IMR-90 (cell line): Measurements from ENCODE around the gene CXCL9. TPM values are rescaled to one million over a fixed set of nuclear protein-coding genes. Genes with fewer than 3 reads are reported as not detected.

Experiments used
- ATAC-seq: fragments of 200-7000 bp; cut with Tn5 transposase; 2 replicates; pipeline ENCODE4 v1.9.1; 2020; ENCODE audit warnings: low read depth, mild to moderate bottlenecking, moderate library complexity
- BruUV-seq: library from RNA; stranded (reverse); fragments of 400-500 nt; replicated peaks from 2 replicates; lab custom pipeline; 2021; lab: Mats Ljungman, UMichigan
- CTCF ChIA-PET: fragments of 300-600 bp; formaldehyde crosslinking; extraction: SDS; loops from one replicate; lab custom pipeline; 2021; ENCODE audit warnings: antibody characterized with exemption; lab: Yijun Ruan, JAX
- POLR2A ChIA-PET: fragments of 300-600 bp; sonication (Branson Sonifier 250); formaldehyde crosslinking; loops from one replicate; lab custom pipeline; 2022; ENCODE audit warnings: antibody characterized with exemption; ENCODE audit not compliant: unreplicated experiment; lab: Charles Lee
- DNase-seq: peaks from one replicate; pipeline ENCODE4 v3.0.0; 2013
- H2AFZ ChIP-seq: replicated peaks from 2 replicates; pipeline ENCODE3; 2013; ENCODE audit warnings: low read length, mild to moderate bottlenecking; ENCODE audit not compliant: poor library complexity
- H2AK5ac ChIP-seq: 2 replicates; pipeline ENCODE4 v1.6.1; 2013; ENCODE audit warnings: low read depth, low read length, inconsistent platforms
- H2AK9ac ChIP-seq: replicated peaks from 2 replicates; pipeline ENCODE3; 2013; ENCODE audit warnings: mild to moderate bottlenecking, low read depth, low read length, moderate library complexity; ENCODE audit not compliant: poor library complexity
- H2BK120ac ChIP-seq: 2 replicates; pipeline ENCODE4 v1.6.1; 2013; ENCODE audit warnings: low read depth, low read length, inconsistent platforms
- H2BK15ac ChIP-seq: 3 replicates; pipeline ENCODE4 v1.6.1; 2013; ENCODE audit warnings: low read depth, low read length, inconsistent platforms
- H2BK20ac ChIP-seq: 2 replicates; pipeline ENCODE4 v1.6.1; 2013; ENCODE audit warnings: low read depth, mild to moderate bottlenecking, inconsistent platforms, low read length, moderate library complexity
- H2BK5ac ChIP-seq: 2 replicates; pipeline ENCODE4 v1.6.1; 2013; ENCODE audit warnings: mild to moderate bottlenecking, low read depth, low read length, inconsistent platforms; ENCODE audit not compliant: poor library complexity, severe bottlenecking
- H3K14ac ChIP-seq: replicated peaks from 2 replicates; pipeline ENCODE4 v1.6.1; 2013; ENCODE audit warnings: low read depth, low read length, inconsistent platforms
- H3K18ac ChIP-seq: 2 replicates; pipeline ENCODE4 v1.6.1; 2013; ENCODE audit warnings: low read depth, low read length, control low read depth
- H3K23ac ChIP-seq: 2 replicates; pipeline ENCODE4 v1.6.1; 2013; ENCODE audit warnings: low read depth, low read length, inconsistent platforms
- H3K27ac ChIP-seq: 2 replicates; pipeline ENCODE4 v1.5.1; 2013; ENCODE audit warnings: mild to moderate bottlenecking, control low read depth, low read length; ENCODE audit not compliant: insufficient read depth
- H3K27me3 ChIP-seq: 2 replicates; pipeline ENCODE4 v1.6.1; 2013; ENCODE audit warnings: low read length; ENCODE audit not compliant: control insufficient read depth, insufficient read depth
- H3K36me3 ChIP-seq: 2 replicates; pipeline ENCODE4 v1.6.1; 2013; ENCODE audit warnings: low read length, mixed read lengths; ENCODE audit not compliant: control insufficient read depth, insufficient read depth
- H3K4ac ChIP-seq: 2 replicates; pipeline ENCODE4 v1.6.1; 2013; ENCODE audit warnings: low read depth, low read length, inconsistent platforms
- H3K4me1 ChIP-seq: 2 replicates; pipeline ENCODE4 v1.6.1; 2013; ENCODE audit warnings: low read length, mixed read lengths; ENCODE audit not compliant: control insufficient read depth, insufficient read depth
- H3K4me2 ChIP-seq: 2 replicates; pipeline ENCODE4 v1.6.1; 2013; ENCODE audit warnings: low read depth, mild to moderate bottlenecking, control low read depth, low read length, moderate library complexity
- H3K4me3 ChIP-seq: 2 replicates; pipeline ENCODE4 v1.5.1; 2013; ENCODE audit warnings: low read depth, mild to moderate bottlenecking, control low read depth, low read length, moderate library complexity; ENCODE audit not compliant: insufficient read depth
- H3K56ac ChIP-seq: 2 replicates; pipeline ENCODE4 v1.6.1; 2013; ENCODE audit warnings: low read length, inconsistent platforms; ENCODE audit not compliant: insufficient read depth; ENCODE audit errors: extremely low read depth
- H3K79me1 ChIP-seq, 2 experiments: 2 replicates each; pipeline ENCODE4 v1.6.1; 2013; ENCODE audit warnings: low read length in 2 of 2, inconsistent platforms in 1 of 2, low read depth in 1 of 2
- H3K9ac ChIP-seq: 2 replicates; pipeline ENCODE4 v1.6.1; 2013; ENCODE audit warnings: low read depth, low read length, control low read depth
- H3K9me1 ChIP-seq: 2 replicates; pipeline ENCODE4 v1.6.1; 2013; ENCODE audit warnings: low read length, inconsistent platforms; ENCODE audit not compliant: insufficient read depth
- H3K9me3 ChIP-seq: 2 replicates; pipeline ENCODE4 v1.6.1; 2013; ENCODE audit warnings: low read length; ENCODE audit not compliant: control insufficient read depth, insufficient read depth
- H4K20me1 ChIP-seq: 2 replicates; pipeline ENCODE4 v1.6.1; 2013; ENCODE audit warnings: low read length, inconsistent platforms; ENCODE audit not compliant: insufficient read depth
- H4K5ac ChIP-seq: 2 replicates; pipeline ENCODE4 v1.6.1; 2013; ENCODE audit warnings: mild to moderate bottlenecking, low read depth, low read length, control low read depth
- H4K8ac ChIP-seq, 2 experiments: 2 replicates each; pipeline ENCODE4 v1.6.1; 2013; ENCODE audit warnings: low read depth in 2 of 2, low read length in 2 of 2, control low read depth in 1 of 2, inconsistent platforms in 1 of 2
- H4K91ac ChIP-seq: 2 replicates; pipeline ENCODE4 v1.6.1; 2013; ENCODE audit warnings: low read depth, low read length, inconsistent platforms; ENCODE audit not compliant: insufficient read depth
- BHLHE40 ChIP-seq: fragments of 150-350 bp; IDR thresholded peaks from 2 replicates; pipeline ENCODE4 v1.6.1; 2016; ENCODE audit warnings: mild to moderate bottlenecking, low read depth, low read length
- CHD1 ChIP-seq: IDR thresholded peaks from 2 replicates; pipeline ENCODE4 v1.6.1; 2012; ENCODE audit warnings: low read depth, low read length, improper control_type of control experiment
- FOS ChIP-seq: fragments of 150-350 bp; IDR thresholded peaks from 2 replicates; pipeline ENCODE4 v1.6.1; 2016; ENCODE audit warnings: low read depth, low read length
- MAFK ChIP-seq: IDR thresholded peaks from 2 replicates; pipeline ENCODE4 v1.6.1; 2012; ENCODE audit warnings: low read depth, low read length, improper control_type of control experiment
- MXI1 ChIP-seq: IDR thresholded peaks from 2 replicates; pipeline ENCODE4 v1.6.1; 2012; ENCODE audit warnings: low read depth, mild to moderate bottlenecking, low read length, moderate library complexity, borderline replicate concordance
- POLR2A ChIP-seq: IDR thresholded peaks from 2 replicates; pipeline ENCODE4 v1.6.1; 2012; ENCODE audit warnings: mild to moderate bottlenecking, low read depth, low read length
- RAD21 ChIP-seq: IDR thresholded peaks from 2 replicates; pipeline ENCODE4 v1.6.1; 2012; ENCODE audit warnings: low read length, improper control_type of control experiment
- RCOR1 ChIP-seq: IDR thresholded peaks from 2 replicates; pipeline ENCODE4 v1.6.1; 2012; ENCODE audit warnings: mild to moderate bottlenecking, low read length, improper control_type of control experiment; ENCODE audit not compliant: insufficient replicate concordance
- RFX5 ChIP-seq: IDR thresholded peaks from 2 replicates; pipeline ENCODE4 v1.8.0; 2012; ENCODE audit warnings: low read depth, mild to moderate bottlenecking, low read length, moderate library complexity
- SMC3 ChIP-seq: fragments of 150-350 bp; IDR thresholded peaks from 2 replicates; pipeline ENCODE4 v1.6.1; 2016; ENCODE audit warnings: low read depth, mild to moderate bottlenecking, antibody characterized with exemption, low read length, moderate library complexity
- WGBS, 2 experiments: methylation state at CpG; one replicate each; pipeline versions ENCODE4 v1.1.5 to v1.1.7; 2013; ENCODE audit warnings: missing lambda C conversion rate in 2 of 2; ENCODE audit not compliant: insufficient read length in 1 of 2; ENCODE audit errors: extremely low coverage in 2 of 2; 5-methylcytosine and 5-hydroxymethylcytosine counted together
- dilution Hi-C: fragments of 300-500 bp; cut with HindIII; formaldehyde crosslinking; loops from one replicate; pipeline ENCODE4 v1.14.3; 2018; ENCODE audit warnings: low sequenced_read_pairs; ENCODE audit not compliant: unreplicated experiment
- in situ Hi-C: fragments of 300-500 bp; cut with MboI; formaldehyde crosslinking; loops from 3 replicates; pipeline ENCODE4 v1.14.3; 2019; ENCODE audit warnings: low sequenced_read_pairs, inconsistent platforms, mixed read lengths
- intact Hi-C: fragments of 100-400 bp; cut with micrococcal nuclease; formaldehyde crosslinking; loops from 2 replicates; pipeline ENCODE4 v1.10.0; 2022
- polyA plus RNA-seq, 3 experiments: library from polyadenylated mRNA; depleted of rRNA; stranded (reverse); fragments of >200 nt; gene quantifications; 2 replicates each; pipeline ENCODE4 v1.2.3, GENCODE V29; 2012; ENCODE audit warnings: low replicate concordance in 1 of 3
- total RNA-seq: library from RNA; depleted of rRNA; stranded (reverse); fragments of >200 nt; gene quantifications from 2 replicates; pipeline ENCODE4 v1.2.3, GENCODE V29; 2012
- TF ChIP-seq, protein P1 (sequence below): fragments of 150-350 bp; IDR thresholded peaks from 2 replicates; pipeline ENCODE4 v1.6.1; 2016; ENCODE audit warnings: low read depth, mild to moderate bottlenecking, low read length, moderate library complexity, borderline replicate concordance
- TF ChIP-seq, protein P2 (sequence below): conservative IDR thresholded peaks from 2 replicates; pipeline ENCODE4 v1.5.1; 2012; ENCODE audit warnings: mild to moderate bottlenecking, low read depth, low read length, improper control_type of control experiment
- TF ChIP-seq, protein P3 (sequence below): fragments of 150-350 bp; IDR thresholded peaks from 2 replicates; pipeline ENCODE4 v1.6.1; 2017; ENCODE audit warnings: mild to moderate bottlenecking, antibody characterized with exemption, low read length, low read depth

The CXCL9 gene
- total and polyA plus RNA-seq, 2 of the 4 experiments (the other 2 are of a cell fraction) = not detected

DNA sequence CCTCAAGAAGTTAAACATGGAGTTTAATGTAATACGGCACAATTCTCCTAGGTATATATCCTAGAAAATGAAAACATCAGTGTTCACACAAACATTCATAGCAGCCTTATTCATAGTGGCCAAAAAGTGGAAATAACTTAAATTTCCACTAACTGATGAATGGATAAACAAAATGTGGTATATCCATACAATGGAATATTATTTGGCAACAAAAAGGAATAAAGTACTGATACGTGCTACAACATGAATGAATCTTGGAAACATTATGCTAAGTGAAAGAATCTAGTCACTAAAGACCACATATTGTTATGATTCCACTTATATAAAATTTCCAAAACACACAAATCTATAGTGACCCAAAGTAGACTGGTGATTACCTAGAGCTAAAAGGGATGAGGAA is 31.1 kb downstream of the CXCL9 start:
- BruUV-seq = no TSS peak
- H2AK9ac ChIP-seq = no peak overlapping the region
- CTCF ChIA-PET = no interaction called here
- dilution Hi-C loops (no loop called here), in situ Hi-C loops (no loop called here), intact Hi-C loops (loop anchor here (1.0 to 10.0 kb wide), 2 partner anchors 9 to 321 kb away; no protein-coding TSS in a partner anchor)
- POLR2A ChIA-PET = no interaction called here
- no peak for TF ChIP-seq MAFK
- no peak for TF ChIP-seq RFX5
- TF ChIP-seq FOS = no peak
- TF ChIP-seq, protein P1, sequence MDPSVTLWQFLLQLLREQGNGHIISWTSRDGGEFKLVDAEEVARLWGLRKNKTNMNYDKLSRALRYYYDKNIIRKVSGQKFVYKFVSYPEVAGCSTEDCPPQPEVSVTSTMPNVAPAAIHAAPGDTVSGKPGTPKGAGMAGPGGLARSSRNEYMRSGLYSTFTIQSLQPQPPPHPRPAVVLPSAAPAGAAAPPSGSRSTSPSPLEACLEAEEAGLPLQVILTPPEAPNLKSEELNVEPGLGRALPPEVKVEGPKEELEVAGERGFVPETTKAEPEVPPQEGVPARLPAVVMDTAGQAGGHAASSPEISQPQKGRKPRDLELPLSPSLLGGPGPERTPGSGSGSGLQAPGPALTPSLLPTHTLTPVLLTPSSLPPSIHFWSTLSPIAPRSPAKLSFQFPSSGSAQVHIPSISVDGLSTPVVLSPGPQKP = no peak
- no peak for TF ChIP-seq RCOR1
- TF ChIP-seq, protein P2, sequence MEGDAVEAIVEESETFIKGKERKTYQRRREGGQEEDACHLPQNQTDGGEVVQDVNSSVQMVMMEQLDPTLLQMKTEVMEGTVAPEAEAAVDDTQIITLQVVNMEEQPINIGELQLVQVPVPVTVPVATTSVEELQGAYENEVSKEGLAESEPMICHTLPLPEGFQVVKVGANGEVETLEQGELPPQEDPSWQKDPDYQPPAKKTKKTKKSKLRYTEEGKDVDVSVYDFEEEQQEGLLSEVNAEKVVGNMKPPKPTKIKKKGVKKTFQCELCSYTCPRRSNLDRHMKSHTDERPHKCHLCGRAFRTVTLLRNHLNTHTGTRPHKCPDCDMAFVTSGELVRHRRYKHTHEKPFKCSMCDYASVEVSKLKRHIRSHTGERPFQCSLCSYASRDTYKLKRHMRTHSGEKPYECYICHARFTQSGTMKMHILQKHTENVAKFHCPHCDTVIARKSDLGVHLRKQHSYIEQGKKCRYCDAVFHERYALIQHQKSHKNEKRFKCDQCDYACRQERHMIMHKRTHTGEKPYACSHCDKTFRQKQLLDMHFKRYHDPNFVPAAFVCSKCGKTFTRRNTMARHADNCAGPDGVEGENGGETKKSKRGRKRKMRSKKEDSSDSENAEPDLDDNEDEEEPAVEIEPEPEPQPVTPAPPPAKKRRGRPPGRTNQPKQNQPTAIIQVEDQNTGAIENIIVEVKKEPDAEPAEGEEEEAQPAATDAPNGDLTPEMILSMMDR = no peak
- no peak for TF ChIP-seq BHLHE40
- TF ChIP-seq MXI1 = no peak
- no peak for TF ChIP-seq RAD21
- no peak for TF ChIP-seq CHD1
- no peak for TF ChIP-seq SMC3
- TF ChIP-seq POLR2A = no peak
- TF ChIP-seq, protein P3, sequence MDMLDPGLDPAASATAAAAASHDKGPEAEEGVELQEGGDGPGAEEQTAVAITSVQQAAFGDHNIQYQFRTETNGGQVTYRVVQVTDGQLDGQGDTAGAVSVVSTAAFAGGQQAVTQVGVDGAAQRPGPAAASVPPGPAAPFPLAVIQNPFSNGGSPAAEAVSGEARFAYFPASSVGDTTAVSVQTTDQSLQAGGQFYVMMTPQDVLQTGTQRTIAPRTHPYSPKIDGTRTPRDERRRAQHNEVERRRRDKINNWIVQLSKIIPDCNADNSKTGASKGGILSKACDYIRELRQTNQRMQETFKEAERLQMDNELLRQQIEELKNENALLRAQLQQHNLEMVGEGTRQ = no peak
- no peak for DNase-seq
- no peak overlapping the region for H3K4me3 ChIP-seq
- H3K9ac ChIP-seq = no peak overlapping the region
- H4K5ac ChIP-seq = no peak overlapping the region
- no CpG with 5 or more reads among the region's 2 CpGs for WGBS, 2 experiments
- H3K14ac ChIP-seq = no peak overlapping the region
- no peak overlapping the region for H4K8ac ChIP-seq
- no peak overlapping the region for H4K91ac ChIP-seq
- H2BK120ac ChIP-seq = no peak overlapping the region
- no peak for ATAC-seq
- H3K9me3 ChIP-seq = no peaks in the 10 kb centered on the region
- no peak overlapping the region for H2AFZ ChIP-seq
- H3K4ac ChIP-seq = no peak overlapping the region
- peaks cover 0 to 15% of the 10 kb centered on the region in 2 experiments for H3K79me1 ChIP-seq
- no peak overlapping the region for H3K4me2 ChIP-seq
- H3K18ac ChIP-seq = no peak overlapping the region
- no peak overlapping the region for H2AK5ac ChIP-seq
- H2BK20ac ChIP-seq = no peak overlapping the region
- H2BK15ac ChIP-seq = no peak overlapping the region
- H3K9me1 ChIP-seq = no peaks in the 10 kb centered on the region
- no peak overlapping the region for H2BK5ac ChIP-seq
- no peak overlapping the region for H3K23ac ChIP-seq
- peaks cover 46% of the 10 kb centered on the region for H3K36me3 ChIP-seq
- no peak overlapping the region for H3K56ac ChIP-seq
- H3K27ac ChIP-seq = no peak overlapping the region
- H4K20me1 ChIP-seq = no peaks in the 10 kb centered on the region; the same call in 1 of the 2 replicates
- no peaks in the 10 kb centered on the region for H3K27me3 ChIP-seq
- H3K4me1 ChIP-seq = no peaks in the 10 kb centered on the region
